ENCODE measurements around the gene PCDHGB5.
A peak's percentile ranks its signal among the peaks of the same experiment; 100 is the strongest.
"Not testable (repeated sequence)": the region's sequence is repeated elsewhere in the genome, so short reads cannot be mapped to it uniquely, and the experiment has no call there.

The PCDHGB5 gene

GRCh38 chr5:141384471-141385267 lies 13.1 kb upstream of the PCDHGB5 start:
- Histone ChIP-seq H3K36me3 (ENCODE audit: insufficient read depth, low read length) (no peaks in the 10 kb centered on the region), H3K4me1 (ENCODE audit: control insufficient read depth, insufficient read depth, low read length) (no peaks in the 10 kb centered on the region), H3K9me3 (replicated peaks; ENCODE audit: low read length) (peaks cover 21% of the 10 kb centered on the region), H3K9ac (ENCODE audit: low read depth, low read length) (no peak overlapping the region), H3K4me3 (ENCODE audit: low read length) (no peak overlapping the region), H3K27me3 (ENCODE audit: control insufficient read depth, insufficient read depth, low read length) (no peaks in the 10 kb centered on the region), H3K4me2 (ENCODE audit: low read length) (no peak overlapping the region)

- Histone ChIP-seq H3K4me2 (ENCODE audit: low read length) (peak within 1 kb of the TSS; percentile 54), H3K4me3 (ENCODE audit: low read length) (peak within 1 kb of the TSS; percentile 44), H3K9me3 (replicated peaks; ENCODE audit: low read length) (peaks cover 28% of the 10 kb centered on the region)
- H3K9ac ChIP-seq (ENCODE audit: low read depth, low read length); H3K36me3 ChIP-seq (ENCODE audit: insufficient read depth, low read length); H3K27me3 ChIP-seq (ENCODE audit: control insufficient read depth, insufficient read depth, low read length); H3K4me1 ChIP-seq (ENCODE audit: control insufficient read depth, insufficient read depth, low read length): not testable (repeated sequence)
Measured at GRCh38 chr5:141387557-141388311, 10.0 kb upstream of the PCDHGB5 start, which contains the start of gene PCDHGB4. TSS of gene PCDHGB4 (plus strand) at chr5:141387698. CDS start at chr5:141387885, 187 bp downstream.

- Histone ChIP-seq H3K36me3 (ENCODE audit: insufficient read depth, low read length) (peaks cover 5% of the 10 kb centered on the region), H3K9me3 (replicated peaks; ENCODE audit: low read length) (peaks cover 32% of the 10 kb centered on the region), H3K9ac (ENCODE audit: low read depth, low read length) (no peak overlapping the region), H3K4me3 (ENCODE audit: low read length) (no peak overlapping the region), H3K4me2 (ENCODE audit: low read length) (no peak overlapping the region), H3K27me3 (ENCODE audit: control insufficient read depth, insufficient read depth, low read length) (no peaks in the 10 kb centered on the region), H3K4me1 (ENCODE audit: control insufficient read depth, insufficient read depth, low read length) (no peaks in the 10 kb centered on the region)
Measured at GRCh38 chr5:141388661-141389060, 9.1 kb upstream of the PCDHGB5 start.

GRCh38 chr5:141389153-141390042 lies 8.3 kb upstream of the PCDHGB5 start:
- H3K4me1 ChIP-seq (ENCODE audit: control insufficient read depth, insufficient read depth, low read length), result no peaks in the 10 kb centered on the region
- H3K27me3 ChIP-seq (ENCODE audit: control insufficient read depth, insufficient read depth, low read length), result no peaks in the 10 kb centered on the region
- peaks cover 35% of the 10 kb centered on the region for H3K9me3 ChIP-seq (replicated peaks; ENCODE audit: low read length)

GRCh38 chr5:141392429-141393198 lies 5.1 kb upstream of the PCDHGB5 start, which contains the start of gene PCDHGA8:
TSS of gene PCDHGA8 (plus strand) at chr5:141392633. CDS start at chr5:141392814, 181 bp downstream.
- peaks cover 39% of the 10 kb centered on the region for H3K9me3 ChIP-seq (replicated peaks; ENCODE audit: low read length)
- H3K4me1 ChIP-seq (ENCODE audit: control insufficient read depth, insufficient read depth, low read length), result no peaks in the 10 kb centered on the region
- H3K36me3 ChIP-seq (ENCODE audit: insufficient read depth, low read length), result peaks cover 5% of the 10 kb centered on the region
- no peaks in the 10 kb centered on the region for H3K27me3 ChIP-seq (ENCODE audit: control insufficient read depth, insufficient read depth, low read length)
- H3K4me2 ChIP-seq (ENCODE audit: low read length), result no peak within 1 kb of the TSS
- no peak within 1 kb of the TSS for H3K9ac ChIP-seq (ENCODE audit: low read depth, low read length)
- peak within 1 kb of the TSS; percentile 22 for H3K4me3 ChIP-seq (ENCODE audit: low read length)

More at GRCh38 chr5:141389153-141390042, 8.3 kb upstream of the PCDHGB5 start:
- no peak overlapping the region for H3K4me3 ChIP-seq (ENCODE audit: low read length)
- peaks cover 5% of the 10 kb centered on the region for H3K36me3 ChIP-seq (ENCODE audit: insufficient read depth, low read length)
- no peak overlapping the region for H3K9ac ChIP-seq (ENCODE audit: low read depth, low read length)
- H3K4me2 ChIP-seq (ENCODE audit: low read length), result no peak overlapping the region

GRCh38 chr5:141393267-141393666 lies 4.5 kb upstream of the PCDHGB5 start:
- Histone ChIP-seq H3K4me2 (ENCODE audit: low read length) (no peak overlapping the region), H3K4me1 (ENCODE audit: control insufficient read depth, insufficient read depth, low read length) (no peaks in the 10 kb centered on the region), H3K9me3 (replicated peaks; ENCODE audit: low read length) (peaks cover 39% of the 10 kb centered on the region), H3K36me3 (ENCODE audit: insufficient read depth, low read length) (peaks cover 5% of the 10 kb centered on the region), H3K27me3 (ENCODE audit: control insufficient read depth, insufficient read depth, low read length) (no peaks in the 10 kb centered on the region), H3K4me3 (ENCODE audit: low read length) (no peak overlapping the region), H3K9ac (ENCODE audit: low read depth, low read length) (no peak overlapping the region)

GRCh38 chr5:141394401-141395187 lies 3.2 kb upstream of the PCDHGB5 start:
- not testable (repeated sequence) for H3K4me1 ChIP-seq (ENCODE audit: control insufficient read depth, insufficient read depth, low read length); H3K4me2 ChIP-seq (ENCODE audit: low read length); H3K9ac ChIP-seq (ENCODE audit: low read depth, low read length); H3K4me3 ChIP-seq (ENCODE audit: low read length); H3K27me3 ChIP-seq (ENCODE audit: control insufficient read depth, insufficient read depth, low read length); H3K36me3 ChIP-seq (ENCODE audit: insufficient read depth, low read length)
- peaks cover 38% of the 10 kb centered on the region for H3K9me3 ChIP-seq (replicated peaks; ENCODE audit: low read length)

GRCh38 chr5:141398608-141399007 lies 861 bp downstream of the PCDHGB5 start:
- no peaks in the 10 kb centered on the region for H3K27me3 ChIP-seq (ENCODE audit: control insufficient read depth, insufficient read depth, low read length)
- peaks cover 44% of the 10 kb centered on the region for H3K9me3 ChIP-seq (replicated peaks; ENCODE audit: low read length)
- no peaks in the 10 kb centered on the region for H3K4me1 ChIP-seq (ENCODE audit: control insufficient read depth, insufficient read depth, low read length)
- peak overlapping the region; percentile 26 for H3K4me3 ChIP-seq (ENCODE audit: low read length)
- peak overlapping the region; percentile 42 for H3K4me2 ChIP-seq (ENCODE audit: low read length)
- no peak overlapping the region for H3K9ac ChIP-seq (ENCODE audit: low read depth, low read length)
- peaks cover 5% of the 10 kb centered on the region for H3K36me3 ChIP-seq (ENCODE audit: insufficient read depth, low read length)

- H3K36me3 ChIP-seq (ENCODE audit: insufficient read depth, low read length), result peaks cover 5% of the 10 kb centered on the region
- no peaks in the 10 kb centered on the region for H3K27me3 ChIP-seq (ENCODE audit: control insufficient read depth, insufficient read depth, low read length)
- no peak overlapping the region for H3K9ac ChIP-seq (ENCODE audit: low read depth, low read length)
- H3K4me3 ChIP-seq (ENCODE audit: low read length), result peak overlapping the region; percentile 56
- peak overlapping the region; percentile 15 for H3K4me2 ChIP-seq (ENCODE audit: low read length)
- peaks cover 47% of the 10 kb centered on the region for H3K9me3 ChIP-seq (replicated peaks; ENCODE audit: low read length)
- no peaks in the 10 kb centered on the region for H3K4me1 ChIP-seq (ENCODE audit: control insufficient read depth, insufficient read depth, low read length)
Measured at GRCh38 chr5:141399555-141400258, 2.0 kb downstream of the PCDHGB5 start.

Data from skeletal muscle satellite cell (primary cell).